Activated CD8-positive, alpha-beta T cell treated with anti-CD3 and anti-CD28 coated beads, Interleukin-2, amount 10 ng/mL, durations not matched to agents 7 days and 5 days (primary cell): ENCODE measurements around the gene EFHC1. TPM values are rescaled to one million over a fixed set of nuclear protein-coding genes. Genes with fewer than 3 reads are reported as not detected.
"Not testable (repeated sequence)": the region's sequence is repeated elsewhere in the genome, so short reads cannot be mapped to it uniquely, and the experiment has no call there.

ENCODE experiments used
- ATAC-seq: fragments of 150-1000 bp; cut with Tn5 transposase; one replicate; pipeline ENCODE4 v1.10.0; 2021; ENCODE audit warnings: moderate library complexity
- CTCF ChIA-PET: fragments of 350-600 bp; sonication (Branson Sonifier 250); formaldehyde crosslinking; loops from one replicate; lab custom pipeline; 2021; ENCODE audit warnings: antibody characterized with exemption; lab: Charles Lee
- POLR2A ChIA-PET: fragments of 350-600 bp; sonication (Branson Sonifier 250); formaldehyde crosslinking; loops from one replicate; lab custom pipeline; 2021; ENCODE audit warnings: antibody characterized with exemption; lab: Charles Lee
- DNase-seq: peaks from one replicate; pipeline ENCODE4 v3.0.0-alpha.2; 2020
- H3K27ac Mint-ChIP-seq: one replicate; pipeline ENCODE4 v1.8.0; 2021; ENCODE audit warnings: mild to moderate bottlenecking, mixed read lengths
- H3K27me3 Mint-ChIP-seq: one replicate; pipeline ENCODE4 v1.8.0; 2021; ENCODE audit warnings: low read depth, mixed read lengths
- H3K36me3 Mint-ChIP-seq: one replicate; pipeline ENCODE4 v1.8.0; 2021; ENCODE audit warnings: low read depth, mixed read lengths
- H3K4me1 Mint-ChIP-seq: one replicate; pipeline ENCODE4 v1.8.0; 2021; ENCODE audit warnings: low read depth, mixed read lengths
- H3K4me3 Mint-ChIP-seq: one replicate; pipeline ENCODE4 v1.8.0; 2021; ENCODE audit warnings: mild to moderate bottlenecking, mixed read lengths
- H3K9me3 Mint-ChIP-seq: one replicate; pipeline ENCODE4 v1.8.0; 2022; ENCODE audit warnings: mixed read lengths; ENCODE audit not compliant: insufficient read depth
- total RNA-seq, 2 experiments: library from RNA; stranded (reverse); gene quantifications; one replicate each; pipeline ENCODE4 v1.2.3, GENCODE V29; 2021

The EFHC1 gene
- total RNA-seq, 2 experiments from 2014 or later = 1.4 to 2.5 TPM

GRCh38 chr6:52415917-52416628 is 4.1 kb upstream of the EFHC1 start:
- no peaks in the 10 kb centered on the region for H3K27me3 Mint-ChIP-seq
- DNase-seq = no peak
- no peak overlapping the region for H3K27ac Mint-ChIP-seq
- H3K9me3 Mint-ChIP-seq = no peaks in the 10 kb centered on the region
- ChIA-PET POLR2A (interaction anchor here (1.2 to 2.0 kb wide), 2 partner anchors 247 to 249 kb away, joined by 5 read pairs; no protein-coding TSS in a partner anchor), CTCF (interaction anchor here (0.8 to 11.2 kb wide), 24 partner anchors 8 to 259 kb away, joined by 3 to 96 read pairs (median 5); partner anchors contain the start of genes MCM3 and PAQR8)
- H3K4me1 Mint-ChIP-seq = peaks cover 30% of the 10 kb centered on the region
- no peaks in the 10 kb centered on the region for H3K36me3 Mint-ChIP-seq
- H3K4me3 Mint-ChIP-seq = no peak overlapping the region
- ATAC-seq = no peak

- H3K27ac Mint-ChIP-seq = no peak overlapping the region
Observed at GRCh38 chr6:52416629-52417151, 3.5 kb upstream of the EFHC1 start.

GRCh38 chr6:52417675-52418111 is 2.4 kb upstream of the EFHC1 start:
- Mint-ChIP-seq H3K27ac (no peak overlapping the region), H3K4me3 (no peak overlapping the region), H3K36me3 (no peaks in the 10 kb centered on the region), H3K4me1 (peaks cover 30% of the 10 kb centered on the region), H3K27me3 (no peaks in the 10 kb centered on the region), H3K9me3 (no peaks in the 10 kb centered on the region)
- ATAC-seq (no peak), DNase-seq (no peak)
- POLR2A ChIA-PET = interaction anchor here (0.6 kb wide), 1 partner anchor 159 kb away, joined by 3 read pairs; no protein-coding TSS in a partner anchor
- CTCF ChIA-PET = interaction anchor here (1.1 to 11.2 kb wide), 11 partner anchors 13 to 247 kb away, joined by 3 to 96 read pairs (median 9); partner anchors contain the start of gene MCM3

More at GRCh38 chr6:52416629-52417151, 3.5 kb upstream of the EFHC1 start:
- DNase-seq (peak; percentile 69), ATAC-seq (no peak)
- Mint-ChIP-seq H3K4me1 (peaks cover 30% of the 10 kb centered on the region), H3K9me3 (no peaks in the 10 kb centered on the region), H3K27me3 (no peaks in the 10 kb centered on the region), H3K36me3 (no peaks in the 10 kb centered on the region), H3K4me3 (no peak overlapping the region)
- ChIA-PET POLR2A (interaction anchor here (0.6 to 2.0 kb wide), 2 partner anchors 198 to 247 kb away, joined by 3 to 5 read pairs; no protein-coding TSS in a partner anchor), CTCF (interaction anchor here (0.6 to 11.2 kb wide), 21 partner anchors 9 to 256 kb away, joined by 3 to 96 read pairs (median 5); partner anchors contain the start of genes MCM3 and TRAM2)

GRCh38 chr6:52418606-52419005 is 1.5 kb upstream of the EFHC1 start:
- DNase-seq (no peak), ATAC-seq (no peak)
- ChIA-PET CTCF (interaction anchor here (0.7 to 11.2 kb wide), 17 partner anchors 9 to 254 kb away, joined by 3 to 96 read pairs (median 7); partner anchors contain the start of gene MCM3), POLR2A (interaction anchor here (0.6 to 1.8 kb wide), 2 partner anchors 16 to 246 kb away, joined by 3 to 6 read pairs; no protein-coding TSS in a partner anchor)
- Mint-ChIP-seq H3K9me3 (no peaks in the 10 kb centered on the region), H3K27me3 (no peaks in the 10 kb centered on the region), H3K4me1 (peaks cover 30% of the 10 kb centered on the region), H3K4me3 (no peak overlapping the region), H3K27ac (peak overlapping the region; percentile 16), H3K36me3 (no peaks in the 10 kb centered on the region)

- H3K4me3 Mint-ChIP-seq = no peak overlapping the region
- peaks cover 20% of the 10 kb centered on the region for H3K4me1 Mint-ChIP-seq
- ChIA-PET POLR2A (no interaction called here), CTCF (interaction anchor here (2.2 to 11.2 kb wide), 6 partner anchors 18 to 242 kb away, joined by 9 to 96 read pairs (median 48); partner anchors contain the start of gene MCM3)
- ATAC-seq (peak; percentile 2), DNase-seq (no peak)
- no peaks in the 10 kb centered on the region for H3K27me3 Mint-ChIP-seq
- no peak overlapping the region for H3K27ac Mint-ChIP-seq
- H3K9me3 Mint-ChIP-seq = no peaks in the 10 kb centered on the region
- H3K36me3 Mint-ChIP-seq = no peaks in the 10 kb centered on the region
Observed at GRCh38 chr6:52420668-52421358, 671 bp downstream of the EFHC1 start.

GRCh38 chr6:52422156-52422555 is 2.0 kb downstream of the EFHC1 start:
- CTCF ChIA-PET = interaction anchor here (1.3 to 11.2 kb wide), 4 partner anchors 32 to 228 kb away, joined by 3 to 96 read pairs (median 47); partner anchors contain the start of gene MCM3
- ATAC-seq (no peak), DNase-seq (no peak)
- H3K36me3 Mint-ChIP-seq = no peaks in the 10 kb centered on the region
- H3K4me1 Mint-ChIP-seq = peaks cover 11% of the 10 kb centered on the region
- H3K27ac Mint-ChIP-seq = no peak overlapping the region
- no peaks in the 10 kb centered on the region for H3K9me3 Mint-ChIP-seq
- no peaks in the 10 kb centered on the region for H3K27me3 Mint-ChIP-seq
- POLR2A ChIA-PET = no interaction called here
- H3K4me3 Mint-ChIP-seq = no peak overlapping the region

GRCh38 chr6:52423448-52423847 is 3.3 kb downstream of the EFHC1 start:
- peaks cover 11% of the 10 kb centered on the region for H3K4me1 Mint-ChIP-seq
- ATAC-seq (no peak), DNase-seq (no peak)
- no peaks in the 10 kb centered on the region for H3K9me3 Mint-ChIP-seq
- H3K36me3 Mint-ChIP-seq = no peaks in the 10 kb centered on the region
- ChIA-PET POLR2A (no interaction called here), CTCF (interaction anchor here (1.2 to 11.2 kb wide), 2 partner anchors 137 to 175 kb away, joined by 4 to 96 read pairs; partner anchors contain the start of gene MCM3)
- no peak overlapping the region for H3K4me3 Mint-ChIP-seq
- H3K27ac Mint-ChIP-seq = no peak overlapping the region
- H3K27me3 Mint-ChIP-seq = no peaks in the 10 kb centered on the region

- Mint-ChIP-seq H3K27ac (no peak overlapping the region), H3K9me3 (no peaks in the 10 kb centered on the region), H3K36me3 (no peaks in the 10 kb centered on the region), H3K4me3 (no peak overlapping the region), H3K4me1 (peaks cover 7% of the 10 kb centered on the region), H3K27me3 (no peaks in the 10 kb centered on the region)
- ChIA-PET POLR2A (no interaction called here), CTCF (interaction anchor here (1.2 to 11.2 kb wide), 2 partner anchors 138 to 174 kb away, joined by 4 to 96 read pairs; partner anchors contain the start of gene MCM3)
- ATAC-seq = no peak
- no peak for DNase-seq
Observed at GRCh38 chr6:52423971-52424381, 3.8 kb downstream of the EFHC1 start.

GRCh38 chr6:52424513-52424912 is 4.4 kb downstream of the EFHC1 start:
- Mint-ChIP-seq H3K9me3 (no peaks in the 10 kb centered on the region), H3K27ac (no peak overlapping the region), H3K36me3 (no peaks in the 10 kb centered on the region), H3K4me1 (peaks cover 2% of the 10 kb centered on the region), H3K27me3 (no peaks in the 10 kb centered on the region), H3K4me3 (no peak overlapping the region)
- ChIA-PET CTCF (interaction anchor here (1.2 kb wide), 1 partner anchor 174 kb away, joined by 4 read pairs; no protein-coding TSS in a partner anchor), POLR2A (no interaction called here)
- no peak for ATAC-seq
- no peak for DNase-seq

GRCh38 chr6:52426667-52427066 is 6.5 kb downstream of the EFHC1 start:
- ATAC-seq = no peak
- POLR2A ChIA-PET = no interaction called here

GRCh38 chr6:52433294-52433693 is 13.2 kb downstream of the EFHC1 start:
- POLR2A ChIA-PET, H3K4me1 Mint-ChIP-seq, H3K27me3 Mint-ChIP-seq, ATAC-seq, H3K4me3 Mint-ChIP-seq, H3K27ac Mint-ChIP-seq, CTCF ChIA-PET, H3K9me3 Mint-ChIP-seq, DNase-seq, H3K36me3 Mint-ChIP-seq: not testable (repeated sequence)

More at GRCh38 chr6:52426667-52427066, 6.5 kb downstream of the EFHC1 start:
- DNase-seq = no peak
- H3K4me1 Mint-ChIP-seq = no peaks in the 10 kb centered on the region
- H3K4me3 Mint-ChIP-seq = no peak overlapping the region
- H3K27ac Mint-ChIP-seq = no peak overlapping the region
- no peaks in the 10 kb centered on the region for H3K9me3 Mint-ChIP-seq
- no peaks in the 10 kb centered on the region for H3K36me3 Mint-ChIP-seq
- H3K27me3 Mint-ChIP-seq = no peaks in the 10 kb centered on the region
- CTCF ChIA-PET = no interaction called here
